ENCODE results near the gene OR52H1.

OR52H1 gene

GRCh38 chr11:5548440-5548839, at the start of gene OR52H1:
Gene OR52H1 (minus strand): TSS chr11:5548540. CDS start chr11:5545505, 3,035 bp downstream.
- POLR2A ChIA-PET: no interaction called here
- TF ChIP-seq ZNF48 (tag by site-specific recombination; IDR thresholded peaks at IDR 0.05) (no peak), SP2 (tag by site-specific recombination; IDR thresholded peaks at IDR 0.05) (no peak), ZNF610 (tag by site-specific recombination; IDR thresholded peaks at IDR 0.05; ENCODE audit: borderline replicate concordance) (no peak), ZNF121 (tag by site-specific recombination; IDR thresholded peaks at IDR 0.05) (no peak), PRDM1 (tag by site-specific recombination; IDR thresholded peaks at IDR 0.05) (no peak), TSHZ1 (tag by site-specific recombination; IDR thresholded peaks at IDR 0.05; ENCODE audit: borderline replicate concordance) (no peak), MEIS1 (CRISPR knock-in tag; IDR thresholded peaks at IDR 0.05; ENCODE audit: borderline replicate concordance) (no peak), ZNF354C (tag by site-specific recombination; IDR thresholded peaks at IDR 0.05; ENCODE audit: borderline replicate concordance, low read depth) (no peak), ZNF2 (tag by site-specific recombination; IDR thresholded peaks at IDR 0.05) (no peak), ZNF843 (tag by site-specific recombination; IDR thresholded peaks at IDR 0.05) (no peak), ZFHX2 (tag by site-specific recombination; conservative IDR thresholded peaks at IDR 0.05) (no peak), ZNF645 (tag by site-specific recombination; IDR thresholded peaks at IDR 0.05) (no peak), RBAK (tag by site-specific recombination; IDR thresholded peaks at IDR 0.05) (no peak), ZBTB1 (tag by site-specific recombination; IDR thresholded peaks at IDR 0.05) (no peak), ZNF544 (tag by site-specific recombination; IDR thresholded peaks at IDR 0.05) (no peak), ZNF394 (tag by site-specific recombination; IDR thresholded peaks at IDR 0.05; ENCODE audit: borderline replicate concordance) (no peak), ZNF530 (tag by site-specific recombination; IDR thresholded peaks at IDR 0.05; ENCODE audit: low read depth) (no peak), KLF1 (tag by site-specific recombination; IDR thresholded peaks at IDR 0.05) (no peak), ZNF248 (tag by site-specific recombination; IDR thresholded peaks at IDR 0.05) (no peak), ZNF624 (tag by site-specific recombination; IDR thresholded peaks at IDR 0.05) (no peak)
- no peaks in the 10 kb centered on the region for H3K9me3 ChIP-seq (ENCODE audit: control insufficient read depth, insufficient read depth, low read depth, low read length)

GRCh38 chr11:5597953-5598352, 49.6 kb upstream of the OR52H1 start:
- no peaks in the 10 kb centered on the region for H3K9me3 ChIP-seq (ENCODE audit: control insufficient read depth, insufficient read depth, low read depth, low read length)
- H3K4me3 ChIP-seq (ENCODE audit: low read depth, low read length): no peak overlapping the region
- H3K27ac ChIP-seq (ENCODE audit: extremely low read depth, low read depth, low read length): no peak overlapping the region
- POLR2A ChIA-PET: no interaction called here
- TF ChIP-seq ZNF394 (tag by site-specific recombination; IDR thresholded peaks at IDR 0.05; ENCODE audit: borderline replicate concordance) (no peak), ZNF335 (tag by site-specific recombination; conservative IDR thresholded peaks at IDR 0.05) (no peak), ZNF37A (tag by site-specific recombination; IDR thresholded peaks at IDR 0.05) (no peak), ZNF558 (tag by site-specific recombination; IDR thresholded peaks at IDR 0.05) (no peak), GFI1B (tag by site-specific recombination; IDR thresholded peaks at IDR 0.05) (no peak)
- H3K4me1 ChIP-seq (ENCODE audit: control insufficient read depth, insufficient read depth, low read length): no peaks in the 10 kb centered on the region
- CTCF ChIA-PET: no interaction called here
- no peaks in the 10 kb centered on the region for H3K36me3 ChIP-seq (ENCODE audit: control insufficient read depth in 2 of 2, insufficient read depth in 1 of 2, low read length in 2 of 2)

More at GRCh38 chr11:5548440-5548839, at the start of gene OR52H1:
- Histone ChIP-seq H3K4me3 (ENCODE audit: low read depth, low read length) (no peak within 1 kb of the TSS), H3K4me1 (ENCODE audit: control insufficient read depth, insufficient read depth, low read length) (no peaks in the 10 kb centered on the region), H3K36me3 (ENCODE audit: control insufficient read depth in 2 of 2, insufficient read depth in 1 of 2, low read length in 2 of 2) (no peaks in the 10 kb centered on the region), H3K27ac (ENCODE audit: extremely low read depth, low read depth, low read length) (no peak within 1 kb of the TSS)
- CTCF ChIA-PET: no interaction called here
